ENCODE results near the gene RGPD6. TPM values are rescaled to one million over a fixed set of nuclear protein-coding genes. Genes with fewer than 3 reads are reported as not detected.
"Not testable (repeated sequence)": the region's sequence is repeated elsewhere in the genome, so short reads cannot be mapped to it uniquely, and the experiment has no call there.

Gene RGPD6
- polyA plus RNA-seq, 1 donor: 19.6 TPM

DNA sequence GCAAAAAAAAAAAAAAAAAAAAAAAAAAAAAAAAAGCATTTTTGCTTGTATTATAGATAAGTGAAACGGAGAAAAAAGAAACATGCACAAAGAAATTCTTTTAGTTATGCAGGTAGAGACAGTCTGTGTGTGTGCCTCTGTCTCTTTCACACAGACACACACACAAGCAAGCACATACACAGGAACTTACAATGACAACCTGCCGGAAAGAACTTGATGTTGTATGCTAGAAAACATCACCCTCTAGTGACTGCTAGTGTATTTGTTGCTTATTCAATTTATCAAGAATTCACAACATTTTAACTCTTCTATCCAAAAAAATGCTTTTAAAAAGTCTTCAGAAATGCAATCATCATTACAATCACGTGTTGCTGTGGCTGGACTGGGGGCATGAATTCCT, 95.8 kb downstream of the RGPD6 start:
- DNase-seq: not testable (repeated sequence)

DNA sequence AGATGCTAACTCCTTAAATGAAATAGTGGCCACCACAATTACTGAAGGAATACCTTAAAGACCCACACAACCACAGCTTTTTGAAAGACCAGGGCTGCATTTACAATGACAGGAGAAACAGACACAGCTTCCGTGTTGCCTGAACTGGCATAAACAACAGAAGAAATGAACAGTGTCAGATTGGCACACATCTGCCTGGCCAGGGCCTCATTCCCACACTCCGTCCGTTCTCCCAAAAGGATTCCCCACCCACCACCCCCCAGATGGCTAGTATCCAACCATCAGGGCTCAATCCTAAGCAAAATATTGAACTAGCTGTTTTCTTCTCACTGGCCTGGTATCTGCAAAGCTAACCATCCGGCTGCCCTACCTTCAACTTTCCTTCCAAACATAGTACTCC, 96.9 kb downstream of the RGPD6 start:
- not testable (repeated sequence) for DNase-seq

DNA sequence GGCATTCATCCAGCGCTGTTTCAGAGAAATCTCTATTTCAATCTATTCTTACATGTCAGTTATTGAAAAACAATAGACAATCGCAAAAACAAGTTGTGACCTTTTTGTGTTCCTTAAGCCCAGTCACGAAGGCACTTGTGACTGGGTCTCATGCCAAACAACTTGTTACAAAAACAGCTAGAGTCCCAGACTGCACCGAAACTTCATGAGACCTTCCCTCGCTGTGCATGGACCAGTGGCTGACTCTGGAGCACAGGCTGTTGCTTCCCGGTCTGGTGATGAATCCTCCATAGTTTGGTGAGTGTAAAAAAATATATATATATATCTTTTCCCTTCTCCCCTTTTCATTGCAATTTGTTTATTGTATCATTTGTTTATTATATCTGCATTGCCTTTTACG, 99.7 kb downstream of the RGPD6 start:
- DNase-seq: not testable (repeated sequence)

DNA sequence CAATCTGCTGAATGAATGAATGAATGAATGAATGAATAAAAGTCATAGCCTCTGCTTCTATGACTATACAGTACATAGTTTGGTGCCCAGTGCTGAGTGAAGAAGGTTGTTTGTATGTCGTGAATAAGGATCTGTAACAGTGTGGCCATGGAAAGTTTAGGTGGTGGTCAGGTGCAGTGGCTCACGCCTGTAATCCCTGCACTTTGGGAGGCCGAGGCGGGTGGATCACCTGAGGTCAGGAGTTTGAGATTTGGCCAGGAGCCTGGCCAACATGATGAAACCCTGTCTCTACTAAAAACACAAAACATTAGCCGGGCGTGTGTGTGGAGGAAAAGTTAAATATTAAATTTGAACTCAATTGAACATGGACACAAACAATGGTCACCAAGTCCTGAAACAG, 100.1 kb downstream of the RGPD6 start:
- DNase-seq: not testable (repeated sequence)

DNA sequence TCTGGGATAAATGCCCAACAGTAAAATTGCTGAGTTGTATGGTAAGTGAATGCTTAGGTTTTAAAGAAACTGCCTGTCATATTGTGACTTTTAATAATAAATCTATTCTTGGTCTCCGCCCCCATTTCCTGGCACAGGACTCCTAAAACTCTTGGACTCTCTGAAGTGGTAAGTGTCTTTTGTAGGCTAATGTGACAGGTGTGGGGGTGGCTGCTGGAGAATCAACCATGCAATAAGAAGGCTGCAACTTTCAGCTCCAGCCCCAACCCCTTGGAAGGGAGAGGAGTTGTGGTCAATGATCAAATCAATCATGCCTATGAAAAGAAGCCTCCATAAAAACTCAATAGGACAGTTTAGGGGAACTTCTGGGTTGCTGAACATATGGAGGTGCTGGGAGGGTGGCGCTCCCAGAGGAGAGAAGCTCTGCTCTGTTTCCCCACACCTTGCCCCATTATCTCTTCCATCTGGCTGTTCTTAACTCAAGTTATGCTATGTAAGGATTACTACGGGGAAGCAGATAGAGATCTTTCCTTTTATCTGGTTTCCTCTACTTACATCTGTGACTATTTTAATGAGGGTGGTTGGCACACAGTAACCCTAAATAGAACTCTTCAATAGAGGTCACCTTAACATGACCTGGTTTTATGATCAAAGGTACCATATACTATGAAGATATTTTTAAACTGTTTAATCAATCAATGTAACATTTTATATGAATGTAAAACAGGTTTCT, 101.2 kb downstream of the RGPD6 start:
- DNase-seq: not testable (repeated sequence)

DNA sequence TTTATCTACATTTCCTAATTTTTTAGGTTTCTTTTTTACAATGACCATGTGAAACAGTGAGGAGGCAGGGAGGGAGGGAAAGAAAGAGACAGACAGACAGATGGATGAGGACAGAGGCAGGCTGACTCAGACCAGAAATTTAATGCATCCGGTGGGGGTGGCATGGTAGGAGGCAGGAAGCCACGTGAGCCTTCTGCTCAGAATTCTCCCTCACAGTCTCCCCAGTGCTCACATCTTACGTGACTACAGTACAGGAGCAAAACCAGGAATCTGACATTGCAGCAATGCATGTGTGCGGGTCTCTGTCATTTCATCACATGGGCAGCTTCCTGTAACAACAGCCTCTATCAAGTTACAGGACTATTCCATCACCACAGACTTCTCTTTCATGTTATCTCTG, 102.1 kb downstream of the RGPD6 start:
- DNase-seq: not testable (repeated sequence)

DNA sequence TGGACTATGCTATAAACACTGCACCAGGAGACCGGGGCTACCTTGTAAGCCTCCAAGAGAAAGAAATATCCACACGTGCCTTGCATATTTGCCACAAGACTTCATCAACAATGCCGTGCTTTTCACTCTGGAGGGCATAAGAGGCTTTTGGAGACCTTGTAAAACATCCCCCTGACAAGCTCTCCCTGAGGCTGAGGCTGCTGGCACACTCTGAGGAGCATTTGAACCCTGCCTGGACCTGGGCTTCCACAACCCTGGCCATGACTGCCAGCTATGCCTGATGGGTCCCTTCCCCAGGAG, 104.0 kb downstream of the RGPD6 start:
- not testable (repeated sequence) for DNase-seq

DNA sequence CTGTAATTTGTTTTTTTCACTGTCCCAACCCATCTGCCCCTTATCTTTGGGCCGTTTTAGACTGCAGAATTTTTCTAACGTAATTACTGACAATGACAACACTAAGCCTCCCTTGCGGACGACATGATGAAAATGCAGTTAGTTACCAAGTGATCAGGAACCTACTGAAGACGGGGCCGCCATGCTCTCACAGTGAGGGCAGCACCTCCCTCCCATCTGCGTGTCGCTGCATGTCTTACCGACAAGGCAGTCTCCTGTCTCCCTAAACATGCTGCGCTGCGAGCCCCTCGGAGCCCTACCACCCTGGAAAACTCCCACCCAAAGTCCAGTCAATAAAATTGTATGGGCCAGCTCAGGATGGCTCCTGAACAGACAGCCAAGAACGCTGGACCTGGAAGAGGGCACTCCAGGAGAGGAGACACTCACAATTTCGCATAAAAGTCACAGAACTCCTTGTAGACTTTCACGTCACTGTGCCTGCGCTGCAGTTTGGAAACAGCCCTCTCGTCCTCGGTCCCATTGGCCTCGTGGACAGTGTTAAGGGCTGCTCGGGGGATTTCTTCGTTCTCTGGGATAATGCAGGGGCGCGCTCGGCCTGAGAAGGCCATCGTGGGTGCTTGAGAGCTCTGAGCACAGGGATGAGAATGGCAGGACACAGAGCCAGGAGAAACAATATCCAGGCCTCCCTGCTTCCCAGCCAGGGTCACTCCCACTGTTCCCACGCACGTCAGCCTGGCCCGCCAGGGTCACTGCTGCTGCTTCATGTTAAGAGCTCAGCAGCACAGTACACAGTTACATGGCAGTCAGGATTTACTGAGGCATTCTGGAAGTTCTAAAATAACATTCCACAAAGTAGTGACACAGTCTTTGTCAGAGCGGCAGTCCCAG, 104.6 kb downstream of the RGPD6 start, which contains the start of gene LIMS4:
Gene LIMS4, minus strand, starts transcription at position 646 of the 888 bp plus-strand sequence. Its CDS starts 38 bp downstream, at position 608.
- not testable (repeated sequence) for DNase-seq

DNA sequence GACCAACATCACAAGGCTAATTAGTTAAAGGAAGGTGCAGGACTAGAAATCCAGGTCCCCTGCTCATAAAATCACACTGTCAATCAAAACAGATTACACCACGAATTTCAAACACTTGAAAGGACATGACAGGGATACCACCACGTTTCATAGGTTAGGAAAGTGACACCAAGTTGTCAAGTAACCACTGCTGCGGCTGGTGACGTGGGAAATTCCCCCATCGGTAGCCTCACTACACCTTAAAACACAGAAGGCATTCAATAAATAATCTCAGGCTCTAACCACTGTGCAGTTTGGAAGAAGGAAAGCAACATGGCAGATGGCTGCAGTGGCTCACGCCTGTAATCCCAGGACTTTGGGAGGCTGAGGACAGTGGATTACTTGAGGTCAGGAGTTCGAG, 108.1 kb downstream of the RGPD6 start:
- DNase-seq: not testable (repeated sequence)

DNA sequence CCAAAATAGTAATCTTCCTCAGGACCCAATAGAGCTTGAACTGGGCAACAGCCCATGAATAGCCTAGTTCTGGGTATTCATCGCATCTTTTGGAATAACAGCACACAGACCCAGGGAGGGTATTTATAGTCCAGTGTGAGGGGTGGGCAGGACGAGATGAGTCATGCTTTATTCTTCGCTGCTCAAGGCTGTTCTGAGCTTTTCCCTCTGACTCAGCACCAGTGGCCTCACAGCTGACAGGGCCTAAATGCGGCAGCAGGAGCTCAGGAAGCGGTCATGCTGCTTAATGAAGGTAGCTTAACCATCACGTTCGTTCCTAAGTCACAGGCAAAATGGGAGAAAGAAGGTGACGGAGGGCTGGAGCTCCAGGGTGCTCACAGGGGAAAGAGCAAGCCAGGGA, 111.7 kb downstream of the RGPD6 start:
- not testable (repeated sequence) for DNase-seq

Other genes starting within 250 kb of the RGPD6 start
- 3.4 TPM for gene LIMS4, start 104.4 kb downstream of the RGPD6 start, polyA plus RNA-seq (ENCODE audit: insufficient read length)
- gene BUB1, start 100.8 kb upstream of the RGPD6 start, polyA plus RNA-seq (ENCODE audit: insufficient read length): 8.7 TPM
- gene ACOXL, start 155.4 kb upstream of the RGPD6 start, polyA plus RNA-seq (ENCODE audit: insufficient read length): 0.32 TPM